Retinal pigment epithelial cell (primary cell): ENCODE measurements around the gene TMEFF2.

ENCODE experiments used
- DNase-seq: peaks from one replicate; pipeline ENCODE4 v3.0.0-alpha.2; 2010; ENCODE audit warnings: low read depth
- H3K4me3 ChIP-seq: 2 replicates; pipeline ENCODE4 v1.5.1; 2011; ENCODE audit warnings: mild to moderate bottlenecking, low read length, control low read depth, moderate library complexity
- CTCF ChIP-seq: conservative IDR thresholded peaks from 2 replicates; pipeline ENCODE4 v1.5.1; 2011; ENCODE audit warnings: low read depth, low read length, control low read depth, inconsistent platforms

The TMEFF2 gene

GRCh38 chr2:192218377-192218776 lies 23.6 kb upstream of the TMEFF2 start:
- no peak overlapping the region for H3K4me3 ChIP-seq
- no peak for DNase-seq
- TF ChIP-seq CTCF: no peak

DNA sequence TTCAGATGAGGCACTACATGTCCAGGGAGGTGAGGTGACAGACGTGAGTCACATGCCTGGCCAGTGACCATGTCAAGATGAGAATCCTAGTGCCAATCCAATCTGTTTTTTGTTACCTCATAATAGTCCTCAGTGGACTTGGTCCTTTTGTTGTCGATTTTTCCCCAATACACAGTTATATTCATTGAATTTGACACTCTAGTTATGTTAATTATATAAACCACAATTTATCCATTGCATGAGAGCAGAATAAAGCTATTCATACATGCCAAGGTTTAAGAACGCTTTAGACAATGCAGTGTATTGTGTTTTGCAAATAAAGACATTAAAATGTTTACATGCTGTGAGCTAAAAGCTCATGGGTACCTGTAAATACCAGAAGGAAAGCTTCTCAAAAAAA lies 21.6 kb upstream of the TMEFF2 start:
- no peak for TF ChIP-seq CTCF
- no peak overlapping the region for H3K4me3 ChIP-seq
- no peak for DNase-seq

GRCh38 chr2:192215096-192215877 lies 20.6 kb upstream of the TMEFF2 start:
- TF ChIP-seq CTCF: no peak
- no peak for DNase-seq
- H3K4me3 ChIP-seq: no peak overlapping the region

GRCh38 chr2:192208848-192209247 lies 14.1 kb upstream of the TMEFF2 start:
- no peak for DNase-seq
- no peak overlapping the region for H3K4me3 ChIP-seq
- TF ChIP-seq CTCF: no peak

GRCh38 chr2:192206399-192206798 lies 11.7 kb upstream of the TMEFF2 start:
- TF ChIP-seq CTCF: no peak
- no peak for DNase-seq
- no peak overlapping the region for H3K4me3 ChIP-seq

GRCh38 chr2:192203876-192204275 lies 9.1 kb upstream of the TMEFF2 start:
- no peak overlapping the region for H3K4me3 ChIP-seq
- DNase-seq: no peak

More at GRCh38 chr2:192203876-192204275, 9.1 kb upstream of the TMEFF2 start:
- TF ChIP-seq CTCF: no peak
